NK-92 treated with Interleukin-12 subunit alpha and Interleukin-12 subunit beta, amount 100 ng/mL, for 24 hours (cell line): ENCODE measurements around the gene FXN.

Experiments used
- DNase-seq: peaks from one replicate; lab custom pipeline; 2025; lab: John Stamatoyannopoulos, UW

The FXN gene

GRCh38 chr9:69141851-69142250 is 106.3 kb downstream of the FXN start:
- no peak for DNase-seq

- DNase-seq = no peak
Observed at GRCh38 chr9:69143291-69143690, 107.7 kb downstream of the FXN start.

GRCh38 chr9:69145144-69145715 is 109.7 kb downstream of the FXN start:
- no peak for DNase-seq

GRCh38 chr9:69147041-69147834 is 111.7 kb downstream of the FXN start:
- DNase-seq = no peak

GRCh38 chr9:69149321-69149807 is 113.8 kb downstream of the FXN start:
- no peak for DNase-seq
